ENCODE measurements around the gene FARP2. TPM values are rescaled to one million over a fixed set of nuclear protein-coding genes. Genes with fewer than 3 reads are reported as not detected.

The FARP2 gene
- total RNA-seq, 4 donors from 2014 or later, result 96.5 to 164 (median 136) TPM

GRCh38 chr2:241425368-241425767 lies 69.3 kb downstream of the FARP2 start:
- in situ Hi-C loops (cut with MboI; ENCODE audit: low pct_ligation_motif_present in 1 of 4, low pct_unique_long_range_greater_than_20kb in 1 of 4, low sequenced_read_pairs in 3 of 4), result no loop called here
- intact Hi-C loops (cut with DNase I; ENCODE audit: low total_unique reads), result no loop called here
- 89 to 100% methylated on average over 3 of the region's 3 CpGs for WGBS, 2 donors (ENCODE audit: low coverage in 1 of 2)

GRCh38 chr2:241430178-241430577 lies 74.1 kb downstream of the FARP2 start:
- WGBS, 2 donors (ENCODE audit: low coverage in 1 of 2), result 93 to 98% methylated on average over 2 of the region's 2 CpGs
- no peaks in the 10 kb centered on the region for H3K9me3 ChIP-seq
- no peak for DNase-seq
- intact Hi-C loops (cut with DNase I; ENCODE audit: low total_unique reads), result no loop called here
- no peak overlapping the region for H3K4me3 ChIP-seq
- H3K27ac ChIP-seq, result no peak overlapping the region
- H3K4me1 ChIP-seq, result no peaks in the 10 kb centered on the region
- H3K27me3 ChIP-seq, result no peaks in the 10 kb centered on the region
- TF ChIP-seq POLR2AphosphoS5 (IDR thresholded peaks at IDR 0.05) (no peak), POLR2A (IDR thresholded peaks at IDR 0.05) (no peak), CTCF (IDR thresholded peaks at IDR 0.05) (no peak), EP300 (IDR thresholded peaks at IDR 0.05; ENCODE audit: low read depth) (no peak)
- H3K36me3 ChIP-seq, result peaks cover 0 to 55% (median 23%) of the 10 kb centered on the region in 4 donors
- in situ Hi-C loops (cut with MboI; ENCODE audit: low pct_ligation_motif_present in 1 of 4, low pct_unique_long_range_greater_than_20kb in 1 of 4, low sequenced_read_pairs in 3 of 4), result no loop called here

More at GRCh38 chr2:241425368-241425767, 69.3 kb downstream of the FARP2 start:
- H3K27me3 ChIP-seq, result no peaks in the 10 kb centered on the region
- no peak for DNase-seq
- TF ChIP-seq POLR2AphosphoS5 (IDR thresholded peaks at IDR 0.05) (no peak), CTCF (IDR thresholded peaks at IDR 0.05) (no peak), EP300 (IDR thresholded peaks at IDR 0.05; ENCODE audit: low read depth) (no peak), POLR2A (IDR thresholded peaks at IDR 0.05) (no peak)
- H3K36me3 ChIP-seq, result peaks cover 0 to 45% (median 14%) of the 10 kb centered on the region in 4 donors
- peaks cover 0 to 10% of the 10 kb centered on the region in 2 donors for H3K9me3 ChIP-seq
- no peak overlapping the region for H3K27ac ChIP-seq
- no peak overlapping the region for H3K4me3 ChIP-seq
- H3K4me1 ChIP-seq, result no peaks in the 10 kb centered on the region

DNA sequence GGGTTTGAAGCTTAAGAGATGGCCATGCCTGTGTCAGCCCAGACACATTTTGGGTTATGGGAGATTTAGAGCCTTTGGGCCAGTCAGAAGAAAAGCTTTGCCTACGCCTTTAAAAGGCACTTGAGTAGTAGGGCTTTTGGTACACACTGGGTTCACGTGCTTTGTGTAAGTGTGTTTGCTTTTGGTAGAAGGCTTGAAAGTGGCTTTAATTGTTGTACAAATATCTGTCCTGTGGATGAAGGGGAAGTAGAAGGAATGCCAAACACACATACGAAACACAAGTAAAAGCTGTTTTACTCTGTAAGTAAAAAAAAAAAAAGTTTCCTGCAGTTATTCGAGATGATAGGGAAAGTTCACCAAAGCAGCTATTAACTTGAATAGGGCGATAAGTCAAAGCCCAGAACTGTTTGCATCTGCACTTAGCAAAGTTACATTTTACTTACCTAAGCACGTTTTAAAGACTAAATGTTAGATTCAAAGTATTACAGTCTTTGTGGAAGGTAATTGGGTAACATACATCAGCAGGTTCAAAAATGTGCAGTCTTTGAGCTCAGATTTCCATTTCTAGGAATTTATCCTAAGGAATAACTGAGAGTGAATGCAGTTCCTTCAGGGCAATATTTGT lies 76.9 kb downstream of the FARP2 start:
- no peaks in the 10 kb centered on the region for H3K4me1 ChIP-seq
- peaks cover 0 to 77% (median 34%) of the 10 kb centered on the region in 4 donors for H3K36me3 ChIP-seq
- H3K4me3 ChIP-seq, result no peak overlapping the region
- no peaks in the 10 kb centered on the region for H3K27me3 ChIP-seq
- H3K9me3 ChIP-seq, result no peaks in the 10 kb centered on the region
- DNase-seq, result no peak
- intact Hi-C loops (cut with DNase I; ENCODE audit: low total_unique reads) (no loop called here), in situ Hi-C loops (cut with MboI; ENCODE audit: low pct_ligation_motif_present in 1 of 4, low pct_unique_long_range_greater_than_20kb in 1 of 4, low sequenced_read_pairs in 3 of 4) (no loop called here)
- no peak overlapping the region for H3K27ac ChIP-seq
- TF ChIP-seq EP300 (IDR thresholded peaks at IDR 0.05; ENCODE audit: low read depth) (no peak), CTCF (IDR thresholded peaks at IDR 0.05) (no peak), POLR2A (IDR thresholded peaks at IDR 0.05) (no peak), POLR2AphosphoS5 (IDR thresholded peaks at IDR 0.05) (no peak)
- WGBS, 2 donors (ENCODE audit: low coverage in 1 of 2), result 74 to 82% methylated on average over 6 of the region's 6 CpGs

DNA sequence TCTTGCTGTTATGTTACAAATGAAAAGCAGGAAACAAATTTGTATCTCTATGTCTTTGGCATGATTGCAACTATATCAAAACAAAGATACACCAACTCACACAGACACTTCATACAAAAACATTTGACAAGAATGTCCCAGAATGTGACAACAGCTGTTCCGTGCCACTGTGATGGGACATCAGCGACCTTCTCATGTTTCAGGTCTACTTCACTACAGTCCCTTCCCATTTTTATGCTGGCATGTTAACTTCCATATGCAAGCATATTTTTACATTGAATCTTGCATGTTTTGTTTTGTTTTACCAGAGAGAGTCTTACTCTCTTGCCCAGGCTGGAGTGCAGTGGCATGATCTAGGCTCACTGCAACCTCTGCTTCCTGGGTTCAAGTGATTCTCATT lies 81.1 kb downstream of the FARP2 start:
- in situ Hi-C loops (cut with MboI; ENCODE audit: low pct_ligation_motif_present in 1 of 4, low pct_unique_long_range_greater_than_20kb in 1 of 4, low sequenced_read_pairs in 3 of 4), result no loop called here
- 94 to 98% methylated on average over 2 of the region's 2 CpGs for WGBS, 2 donors (ENCODE audit: low coverage in 1 of 2)
- no peak for TF ChIP-seq POLR2AphosphoS5 (IDR thresholded peaks at IDR 0.05)
- H3K36me3 ChIP-seq, result peaks cover 0 to 72% (median 36%) of the 10 kb centered on the region in 4 donors
- no peaks in the 10 kb centered on the region for H3K27me3 ChIP-seq
- no peaks in the 10 kb centered on the region for H3K4me1 ChIP-seq
- no peak overlapping the region for H3K4me3 ChIP-seq
- H3K9me3 ChIP-seq, result no peaks in the 10 kb centered on the region
- no peak for DNase-seq
- H3K27ac ChIP-seq, result no peak overlapping the region
- intact Hi-C loops (cut with DNase I; ENCODE audit: low total_unique reads), result no loop called here

- intact Hi-C loops (cut with DNase I; ENCODE audit: low total_unique reads) (no loop called here), in situ Hi-C loops (cut with MboI; ENCODE audit: low pct_ligation_motif_present in 1 of 4, low pct_unique_long_range_greater_than_20kb in 1 of 4, low sequenced_read_pairs in 3 of 4) (no loop called here)
- no peaks in the 10 kb centered on the region for H3K27me3 ChIP-seq
- no peak overlapping the region for H3K27ac ChIP-seq
- no peaks in the 10 kb centered on the region for H3K4me1 ChIP-seq
- no peak for TF ChIP-seq POLR2AphosphoS5 (IDR thresholded peaks at IDR 0.05)
- no peak for TF ChIP-seq POLR2A (IDR thresholded peaks at IDR 0.05)
- no peak for TF ChIP-seq EP300 (IDR thresholded peaks at IDR 0.05; ENCODE audit: low read depth)
- DNase-seq, result no peak
- WGBS, 2 donors (ENCODE audit: low coverage in 1 of 2), result 86% methylated on average over 14 of the region's 14 CpGs; no CpG with 5 or more reads in 1 of the 2 donors
- no peak overlapping the region for H3K4me3 ChIP-seq
- peaks cover 0 to 63% (median 24%) of the 10 kb centered on the region in 4 donors for H3K36me3 ChIP-seq
- H3K9me3 ChIP-seq, result no peaks in the 10 kb centered on the region
Observed at GRCh38 chr2:241441492-241441891, 85.4 kb downstream of the FARP2 start.
